Urinary bladder (tissue), 4 donors: ENCODE measurements around the gene KCNA5. TPM values are rescaled to one million over a fixed set of nuclear protein-coding genes. Genes with fewer than 3 reads are reported as not detected.

Experiments used
- DNase-seq: peaks from one replicate; pipeline ENCODE4 v3.0.0-alpha.2; 2015; ENCODE audit errors: extremely low spot score
- H3K27ac ChIP-seq: one replicate; pipeline ENCODE4 v1.5.1; 2013; ENCODE audit warnings: low read depth, mild to moderate bottlenecking, moderate library complexity
- H3K36me3 ChIP-seq: one replicate; pipeline ENCODE4 v1.6.1; 2013; ENCODE audit warnings: mild to moderate bottlenecking, moderate library complexity; ENCODE audit not compliant: insufficient read depth
- H3K4me1 ChIP-seq: one replicate; pipeline ENCODE4 v1.6.1; 2013; ENCODE audit warnings: mild to moderate bottlenecking, moderate library complexity; ENCODE audit not compliant: insufficient read depth
- H3K4me3 ChIP-seq: one replicate; pipeline ENCODE4 v1.5.1; 2013; ENCODE audit warnings: low read depth, low read length
- WGBS: extraction: QIAGEN DNeasy Blood & Tissue Kit; methylation state at CpG from one replicate; pipeline ENCODE4 v1.1.7; 2013; 5-methylcytosine and 5-hydroxymethylcytosine counted together
- polyA plus RNA-seq: library from polyadenylated mRNA; stranded (reverse); fragments of 200-250 nt; gene quantifications from one replicate; pipeline ENCODE4 v1.2.3, GENCODE V29; 2013
- total RNA-seq: library from RNA; depleted of rRNA; stranded (reverse); fragments of >200 nt; gene quantifications from one replicate; pipeline ENCODE4 v1.2.3, GENCODE V29; 2014
- donor health status: healthy with polysubstance abuse.
- donor health status: healthy.

Gene KCNA5
- total and polyA plus RNA-seq, 2 donors = 2.2 to 2.9 TPM

GRCh38 chr12:5035618-5036017 lies 8.1 kb upstream of the KCNA5 start:
- H3K36me3 ChIP-seq = no peaks in the 10 kb centered on the region
- WGBS = 87% methylated on average over 6 of the region's 6 CpGs
- H3K27ac ChIP-seq = no peak overlapping the region
- no peaks in the 10 kb centered on the region for H3K4me1 ChIP-seq
- no peak for DNase-seq
- H3K4me3 ChIP-seq = no peak overlapping the region

DNA sequence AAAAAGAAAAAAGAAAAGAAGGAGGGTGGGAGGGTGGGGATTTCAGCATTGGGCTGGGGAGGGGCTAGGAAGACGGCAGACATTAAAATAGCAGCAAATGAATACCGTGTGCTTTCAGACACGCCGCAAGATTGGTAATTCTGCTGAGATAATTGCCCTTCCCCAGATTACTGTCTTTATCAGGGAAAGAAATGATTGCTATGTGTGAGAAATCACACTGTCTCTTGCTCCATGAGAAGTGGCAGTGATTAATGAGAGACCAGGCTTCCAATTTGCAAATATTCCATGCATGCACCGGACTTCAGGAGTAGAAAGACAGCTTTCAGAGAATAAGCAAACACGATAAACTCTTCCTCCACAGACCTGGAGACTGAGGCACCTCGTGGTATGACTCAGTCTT lies 7.6 kb upstream of the KCNA5 start:
- WGBS = 85% methylated on average over 7 of the region's 7 CpGs
- no peaks in the 10 kb centered on the region for H3K36me3 ChIP-seq
- DNase-seq = no peak
- H3K4me3 ChIP-seq = no peak overlapping the region
- H3K27ac ChIP-seq = no peak overlapping the region
- H3K4me1 ChIP-seq = no peaks in the 10 kb centered on the region

GRCh38 chr12:5037795-5038357 lies 5.8 kb upstream of the KCNA5 start:
- Histone ChIP-seq H3K27ac (no peak overlapping the region), H3K4me1 (no peaks in the 10 kb centered on the region), H3K36me3 (no peaks in the 10 kb centered on the region), H3K4me3 (no peak overlapping the region)
- DNase-seq = no peak
- WGBS = 83% methylated on average over 9 of the region's 9 CpGs

DNA sequence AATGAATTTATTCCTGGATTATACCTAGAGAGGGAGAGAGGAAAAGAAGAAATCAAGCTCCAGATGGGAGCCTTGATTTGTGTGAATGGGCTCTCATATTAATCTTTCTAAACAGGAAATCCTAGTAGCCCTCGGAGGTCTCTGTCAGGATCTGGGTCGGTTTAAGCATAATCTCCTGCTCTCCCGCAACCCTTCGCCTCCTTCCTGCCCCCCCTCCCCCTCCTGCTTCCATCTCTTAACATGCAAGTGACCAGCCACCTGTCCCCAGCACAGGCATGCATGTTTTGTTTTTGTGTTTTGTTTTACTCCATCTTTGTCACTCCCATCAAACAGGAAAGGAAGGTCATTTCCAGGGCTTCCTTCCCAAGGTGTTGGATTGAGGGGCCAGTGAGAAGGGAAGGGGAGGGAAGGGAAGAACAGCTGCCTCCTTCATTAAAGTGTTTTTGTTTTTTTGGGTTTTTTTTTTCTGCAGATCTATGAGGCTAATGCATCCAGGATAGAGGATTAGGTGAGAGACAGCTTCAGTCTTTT lies 4.8 kb upstream of the KCNA5 start:
- Histone ChIP-seq H3K4me1 (no peaks in the 10 kb centered on the region), H3K4me3 (no peak overlapping the region), H3K27ac (no peak overlapping the region), H3K36me3 (no peaks in the 10 kb centered on the region)
- no peak for DNase-seq
- 33% methylated on average over 4 of the region's 4 CpGs for WGBS

GRCh38 chr12:5039815-5040214 lies 3.9 kb upstream of the KCNA5 start:
- Histone ChIP-seq H3K4me1 (no peaks in the 10 kb centered on the region), H3K4me3 (no peak overlapping the region), H3K36me3 (no peaks in the 10 kb centered on the region), H3K27ac (no peak overlapping the region)
- 86% methylated on average over 3 of the region's 3 CpGs for WGBS
- no peak for DNase-seq

- WGBS = 78% methylated on average over 5 of the region's 5 CpGs
- no peak overlapping the region for H3K4me3 ChIP-seq
- DNase-seq = no peak
- H3K4me1 ChIP-seq = no peaks in the 10 kb centered on the region
- no peak overlapping the region for H3K27ac ChIP-seq
- H3K36me3 ChIP-seq = no peaks in the 10 kb centered on the region
Measured at GRCh38 chr12:5040368-5040767, 3.3 kb upstream of the KCNA5 start.

DNA sequence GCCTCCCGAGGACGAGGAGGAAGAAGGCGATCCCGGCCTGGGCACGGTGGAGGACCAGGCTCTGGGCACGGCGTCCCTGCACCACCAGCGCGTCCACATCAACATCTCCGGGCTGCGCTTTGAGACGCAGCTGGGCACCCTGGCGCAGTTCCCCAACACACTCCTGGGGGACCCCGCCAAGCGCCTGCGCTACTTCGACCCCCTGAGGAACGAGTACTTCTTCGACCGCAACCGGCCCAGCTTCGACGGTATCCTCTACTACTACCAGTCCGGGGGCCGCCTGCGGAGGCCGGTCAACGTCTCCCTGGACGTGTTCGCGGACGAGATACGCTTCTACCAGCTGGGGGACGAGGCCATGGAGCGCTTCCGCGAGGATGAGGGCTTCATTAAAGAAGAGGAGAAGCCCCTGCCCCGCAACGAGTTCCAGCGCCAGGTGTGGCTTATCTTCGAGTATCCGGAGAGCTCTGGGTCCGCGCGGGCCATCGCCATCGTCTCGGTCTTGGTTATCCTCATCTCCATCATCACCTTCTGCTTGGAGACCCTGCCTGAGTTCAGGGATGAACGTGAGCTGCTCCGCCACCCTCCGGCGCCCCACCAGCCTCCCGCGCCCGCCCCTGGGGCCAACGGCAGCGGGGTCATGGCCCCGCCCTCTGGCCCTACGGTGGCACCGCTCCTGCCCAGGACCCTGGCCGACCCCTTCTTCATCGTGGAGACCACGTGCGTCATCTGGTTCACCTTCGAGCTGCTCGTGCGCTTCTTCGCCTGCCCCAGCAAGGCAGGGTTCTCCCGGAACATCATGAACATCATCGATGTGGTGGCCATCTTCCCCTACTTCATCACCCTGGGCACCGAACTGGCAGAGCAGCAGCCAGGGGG lies 979 bp downstream of the KCNA5 start:
- WGBS = 57% methylated on average over 71 of the region's 71 CpGs
- no peak overlapping the region for H3K4me3 ChIP-seq
- no peaks in the 10 kb centered on the region for H3K4me1 ChIP-seq
- no peaks in the 10 kb centered on the region for H3K36me3 ChIP-seq
- no peak overlapping the region for H3K27ac ChIP-seq
- no peak for DNase-seq

DNA sequence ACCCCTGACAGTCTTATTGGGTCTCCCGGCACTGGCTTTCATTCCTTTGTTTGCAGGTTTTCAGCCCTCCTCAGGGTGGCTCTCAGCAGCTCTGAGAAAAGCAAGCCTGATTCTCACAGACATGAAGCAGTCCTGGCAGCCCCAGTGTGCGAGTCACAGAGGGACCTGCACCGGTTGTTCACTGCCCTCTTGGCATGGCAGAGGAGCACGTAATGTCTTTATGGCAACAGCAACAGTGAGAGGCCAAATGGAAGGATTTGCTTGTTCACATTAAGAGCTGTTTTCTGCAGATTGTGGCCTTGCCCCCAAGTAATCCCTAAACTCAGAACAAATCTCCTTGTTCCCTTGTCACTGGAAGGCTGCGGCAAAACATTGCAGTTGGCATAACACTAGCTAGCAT lies 3.4 kb downstream of the KCNA5 start:
- Histone ChIP-seq H3K36me3 (no peaks in the 10 kb centered on the region), H3K4me3 (no peak overlapping the region), H3K27ac (no peak overlapping the region), H3K4me1 (no peaks in the 10 kb centered on the region)
- 30% methylated on average over 5 of the region's 5 CpGs for WGBS
- DNase-seq = no peak

DNA sequence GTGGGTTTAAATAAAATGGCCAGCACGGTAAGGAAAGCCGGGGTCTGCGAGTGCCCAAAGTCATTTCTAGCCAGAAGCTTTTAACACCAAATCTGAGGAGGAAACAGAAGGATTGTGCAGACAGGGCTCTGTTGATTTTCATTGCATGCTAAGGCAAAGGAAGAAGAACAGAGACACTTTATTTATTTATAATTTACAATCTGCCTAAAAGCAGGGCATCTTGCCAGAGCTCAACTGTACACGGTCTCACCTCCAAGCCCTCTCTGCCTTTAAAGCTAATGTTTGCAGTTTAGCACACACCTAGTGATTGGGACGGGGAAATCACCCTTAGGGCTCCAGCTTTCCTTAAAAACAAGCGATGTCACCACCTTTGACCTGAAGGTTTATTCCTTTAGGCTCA lies 4.0 kb downstream of the KCNA5 start:
- 39% methylated on average over 6 of the region's 6 CpGs for WGBS
- no peak for DNase-seq
- Histone ChIP-seq H3K4me3 (no peak overlapping the region), H3K27ac (no peak overlapping the region), H3K4me1 (no peaks in the 10 kb centered on the region), H3K36me3 (no peaks in the 10 kb centered on the region)

DNA sequence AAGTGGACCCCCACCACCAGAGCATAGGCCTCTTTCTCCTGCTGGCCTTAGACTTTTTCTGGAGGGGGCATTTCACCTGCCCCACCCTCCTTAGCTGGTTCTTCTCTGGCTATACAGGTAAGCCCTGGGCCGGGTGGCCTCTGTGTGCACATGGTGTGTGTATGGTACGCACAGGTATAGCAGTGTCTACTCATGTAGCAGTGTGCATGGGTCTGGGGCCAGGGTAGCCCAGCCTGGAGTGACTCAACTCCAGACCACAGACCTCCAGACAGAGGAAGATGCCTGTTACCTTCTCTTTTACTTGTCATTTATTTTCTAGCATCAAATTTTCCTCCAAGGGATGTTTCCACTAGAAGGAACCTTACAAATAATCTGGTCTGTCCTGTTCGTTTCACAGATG lies 6.9 kb downstream of the KCNA5 start:
- no peak overlapping the region for H3K4me3 ChIP-seq
- no peak overlapping the region for H3K27ac ChIP-seq
- no peak for DNase-seq
- no peaks in the 10 kb centered on the region for H3K4me1 ChIP-seq
- 94% methylated on average over 3 of the region's 3 CpGs for WGBS
- H3K36me3 ChIP-seq = no peaks in the 10 kb centered on the region

DNA sequence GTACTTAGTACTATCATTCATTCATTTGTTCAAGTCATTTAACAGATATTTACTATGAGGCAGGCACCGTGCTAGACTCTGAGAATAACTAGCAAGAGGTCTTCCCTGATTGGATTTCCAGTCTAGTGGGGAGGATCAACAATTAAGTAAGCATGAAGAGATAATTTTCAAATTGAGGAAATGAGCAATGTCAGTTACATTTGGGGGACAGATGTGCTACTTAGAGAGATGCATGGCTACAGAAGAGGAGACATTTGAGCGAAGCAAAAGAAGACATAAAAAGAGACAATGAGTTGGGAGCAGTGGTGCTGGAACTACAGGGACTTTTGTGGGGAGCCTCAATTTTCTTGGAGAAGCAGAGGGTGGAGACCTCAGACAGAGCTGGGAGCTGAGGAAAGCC lies 7.7 kb downstream of the KCNA5 start:
- 92% methylated on average over 2 of the region's 2 CpGs for WGBS
- no peak for DNase-seq
- Histone ChIP-seq H3K4me1 (no peaks in the 10 kb centered on the region), H3K4me3 (no peak overlapping the region), H3K36me3 (no peaks in the 10 kb centered on the region), H3K27ac (no peak overlapping the region)

DNA sequence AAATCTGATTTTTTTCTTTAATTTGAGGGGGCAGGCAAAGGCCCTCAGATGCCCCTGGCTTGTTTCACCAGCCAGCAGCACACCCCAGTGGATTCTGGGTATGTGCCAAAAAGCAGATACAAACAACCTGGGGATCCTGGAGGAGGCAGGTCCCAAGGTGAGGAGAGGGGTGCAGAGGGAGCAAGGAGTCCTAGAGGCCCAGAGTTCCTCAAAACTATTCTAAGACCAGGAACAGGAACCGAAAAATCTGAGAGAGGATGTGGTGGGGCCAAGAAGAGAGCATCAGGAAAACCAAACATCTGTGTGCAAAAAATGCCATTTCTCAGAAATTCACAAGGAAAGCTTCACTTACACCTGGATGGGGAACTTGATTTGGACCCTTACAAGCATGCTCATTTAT lies 8.2 kb downstream of the KCNA5 start:
- Histone ChIP-seq H3K4me3 (no peak overlapping the region), H3K4me1 (no peaks in the 10 kb centered on the region), H3K27ac (no peak overlapping the region), H3K36me3 (no peaks in the 10 kb centered on the region)
- WGBS = 73% methylated on average over 1 of the region's 1 CpG
- DNase-seq = no peak

- no peaks in the 10 kb centered on the region for H3K36me3 ChIP-seq
- no peak for DNase-seq
- H3K4me3 ChIP-seq = no peak overlapping the region
- H3K4me1 ChIP-seq = no peaks in the 10 kb centered on the region
- no peak overlapping the region for H3K27ac ChIP-seq
- 85% methylated on average over 4 of the region's 4 CpGs for WGBS
Measured at GRCh38 chr12:5052348-5052747, 8.7 kb downstream of the KCNA5 start.

DNA sequence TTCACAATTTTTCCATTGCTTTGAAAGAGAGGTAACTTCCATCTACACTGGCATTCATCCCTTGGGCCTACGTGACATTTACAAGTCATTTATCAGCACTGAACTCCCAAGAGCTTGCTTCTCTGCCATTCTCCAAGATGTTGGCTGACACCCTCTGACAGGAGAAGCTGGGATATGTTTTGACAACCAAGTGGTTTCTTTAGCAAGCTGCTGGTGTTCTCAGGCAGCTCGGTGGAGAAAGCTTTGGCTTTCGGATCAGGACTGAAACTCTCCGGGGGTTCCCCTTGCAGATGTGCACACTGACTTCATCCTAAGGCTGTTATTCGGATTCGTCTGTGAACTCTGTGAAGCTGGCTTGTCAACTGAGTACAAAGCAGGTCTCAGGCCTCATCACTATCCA lies 15.7 kb downstream of the KCNA5 start:
- Histone ChIP-seq H3K4me3 (no peak overlapping the region), H3K4me1 (no peaks in the 10 kb centered on the region), H3K27ac (no peak overlapping the region), H3K36me3 (no peaks in the 10 kb centered on the region)
- WGBS = 31% methylated on average over 6 of the region's 6 CpGs
- no peak for DNase-seq
